SK-N-SH (cell line): ENCODE results near the gene SPEF1.

Source experiments
- CTCF ChIP-seq: fragments of 200-600 bp; sonication (generic); IDR thresholded peaks from 2 replicates; pipeline ENCODE4 v1.6.1; 2017; ENCODE audit warnings: antibody characterized with exemption, mild to moderate bottlenecking, moderate library complexity
- EP300 ChIP-seq, 2 experiments: IDR thresholded peaks; 2 replicates each; pipeline versions ENCODE4 v1.4.0 to v1.6.1; 2012; ENCODE audit warnings: borderline replicate concordance in 1 of 2, low read depth in 1 of 2, low read length in 1 of 2
- FOXJ3 ChIP-seq: sonication (generic); formaldehyde crosslinking; IDR thresholded peaks from 2 replicates; pipeline ENCODE4 v1.5.1; 2020; ENCODE audit warnings: mild to moderate bottlenecking, missing genetic modification reagents
- JUND ChIP-seq: IDR thresholded peaks from 2 replicates; pipeline ENCODE4 v1.4.0; 2012
- POLR2AphosphoS5 ChIP-seq: IDR thresholded peaks from 2 replicates; pipeline ENCODE4 v1.6.1; 2012; ENCODE audit warnings: low read depth, low read length
- RAD21 ChIP-seq: IDR thresholded peaks from 2 replicates; pipeline ENCODE4 v1.6.1; 2012; ENCODE audit warnings: mild to moderate bottlenecking, low read length
- REST ChIP-seq: IDR thresholded peaks from 2 replicates; pipeline ENCODE4 v1.6.1; 2012; ENCODE audit warnings: mild to moderate bottlenecking, low read depth, low read length, moderate library complexity
- SIN3A ChIP-seq: IDR thresholded peaks from 2 replicates; pipeline ENCODE4 v1.6.1; 2012; ENCODE audit warnings: low read depth, mild to moderate bottlenecking, low read length, moderate library complexity, borderline replicate concordance
- SMC3 ChIP-seq: IDR thresholded peaks from 2 replicates; pipeline ENCODE4 v1.6.1; 2012; ENCODE audit warnings: low read depth, low read length, improper control_type of control experiment
- TAF1 ChIP-seq: IDR thresholded peaks from 2 replicates; pipeline ENCODE4 v1.6.1; 2012; ENCODE audit warnings: low read depth, mild to moderate bottlenecking, low read length, moderate library complexity, borderline replicate concordance
- TCF12 ChIP-seq: IDR thresholded peaks from 2 replicates; pipeline ENCODE4 v1.4.0; 2012
- TEAD4 ChIP-seq: IDR thresholded peaks from 2 replicates; pipeline ENCODE4 v1.4.0; 2012; ENCODE audit warnings: mild to moderate bottlenecking, borderline replicate concordance; ENCODE audit not compliant: insufficient read depth
- YY1 ChIP-seq: IDR thresholded peaks from 2 replicates; pipeline ENCODE4 v1.4.0; 2012; ENCODE audit warnings: low read depth, mild to moderate bottlenecking
- ZBTB33 ChIP-seq: IDR thresholded peaks from 2 replicates; pipeline ENCODE4 v1.4.0; 2012; ENCODE audit warnings: low read depth, borderline replicate concordance

- TF ChIP-seq RAD21 (no peak), REST (no peak), FOXJ3 (no peak), CTCF (no peak), ZBTB33 (no peak), TEAD4 (no peak), JUND (no peak), EP300 (IDR thresholded peaks at IDR 0.05; ENCODE audit: borderline replicate concordance in 1 of 2, low read depth in 1 of 2, low read length in 1 of 2) (no peak), YY1 (no peak), TAF1 (no peak), TCF12 (no peak), SMC3 (no peak), SIN3A (no peak), POLR2AphosphoS5 (no peak)
These were observed 42.0 kb downstream of the SPEF1 start for GRCh38 chr20:3739054-3739925.
